VCaP (cell line): ENCODE results near the gene UBE4A.
A peak's percentile ranks its signal among the peaks of the same experiment; 100 is the strongest.

Source experiments
- H3K27ac ChIP-seq: fragments of 450-650 bp; 2 replicates; pipeline ENCODE4 v1.5.1; 2017
- CTCF ChIP-seq: fragments of 450-650 bp; conservative IDR thresholded peaks from 2 replicates; pipeline ENCODE4 v1.5.1; 2017; ENCODE audit warnings: mild to moderate bottlenecking, moderate library complexity

UBE4A gene

GRCh38 chr11:118318124-118318523 is 41.3 kb upstream of the UBE4A start:
- no peak for TF ChIP-seq CTCF
- H3K27ac ChIP-seq: no peak overlapping the region

- H3K27ac ChIP-seq: no peak overlapping the region
- no peak for TF ChIP-seq CTCF
Observed at GRCh38 chr11:118318581-118319336, 40.6 kb upstream of the UBE4A start.

GRCh38 chr11:118319337-118319707 is 40.1 kb upstream of the UBE4A start:
- H3K27ac ChIP-seq: no peak overlapping the region
- TF ChIP-seq CTCF: no peak

GRCh38 chr11:118320515-118320914 is 38.9 kb upstream of the UBE4A start:
- TF ChIP-seq CTCF: no peak
- no peak overlapping the region; the same call in 1 of the 2 replicates for H3K27ac ChIP-seq

GRCh38 chr11:118321386-118322082 is 37.9 kb upstream of the UBE4A start:
- TF ChIP-seq CTCF: no peak
- peak overlapping the region; percentile 62 for H3K27ac ChIP-seq

GRCh38 chr11:118322721-118323120 is 36.7 kb upstream of the UBE4A start:
- H3K27ac ChIP-seq: peak overlapping the region; percentile 62; the same call in 1 of the 2 replicates
- TF ChIP-seq CTCF: no peak

- TF ChIP-seq CTCF: no peak
- no peak overlapping the region for H3K27ac ChIP-seq
Observed at GRCh38 chr11:118325283-118325682, 34.1 kb upstream of the UBE4A start.
